Epidermal melanocyte (primary cell): ENCODE measurements around the gene TUBB.
"Not testable (repeated sequence)": the region's sequence is repeated elsewhere in the genome, so short reads cannot be mapped to it uniquely, and the experiment has no call there.

Source experiments
- DNase-seq: peaks from one replicate; pipeline ENCODE4 v3.0.0; 2011; ENCODE audit warnings: low spot score; ENCODE audit not compliant: insufficient read length

Gene TUBB

GRCh38 chr6:30759575-30760239 lies 39.6 kb downstream of the TUBB start:
- peak; percentile 64 for DNase-seq

DNA sequence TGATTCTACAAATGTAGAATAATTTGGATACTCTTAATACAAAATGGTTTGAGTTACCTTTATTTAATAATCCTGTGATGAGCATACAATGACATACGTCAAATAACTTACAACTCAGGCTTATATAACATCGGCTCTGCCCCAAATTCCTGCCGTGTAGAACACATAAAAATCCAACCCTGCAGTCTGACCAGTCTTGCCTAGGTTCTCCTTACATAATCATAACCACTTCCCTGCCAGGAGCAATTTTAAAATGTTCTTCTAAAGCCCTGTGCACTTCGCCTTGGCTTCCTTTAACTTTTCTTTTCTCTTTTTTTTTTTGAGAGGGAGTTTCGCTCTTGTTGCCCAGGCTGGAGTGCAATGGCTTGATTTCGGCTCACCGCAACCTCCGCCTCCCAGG lies 40.4 kb downstream of the TUBB start:
- DNase-seq, result no peak

DNA sequence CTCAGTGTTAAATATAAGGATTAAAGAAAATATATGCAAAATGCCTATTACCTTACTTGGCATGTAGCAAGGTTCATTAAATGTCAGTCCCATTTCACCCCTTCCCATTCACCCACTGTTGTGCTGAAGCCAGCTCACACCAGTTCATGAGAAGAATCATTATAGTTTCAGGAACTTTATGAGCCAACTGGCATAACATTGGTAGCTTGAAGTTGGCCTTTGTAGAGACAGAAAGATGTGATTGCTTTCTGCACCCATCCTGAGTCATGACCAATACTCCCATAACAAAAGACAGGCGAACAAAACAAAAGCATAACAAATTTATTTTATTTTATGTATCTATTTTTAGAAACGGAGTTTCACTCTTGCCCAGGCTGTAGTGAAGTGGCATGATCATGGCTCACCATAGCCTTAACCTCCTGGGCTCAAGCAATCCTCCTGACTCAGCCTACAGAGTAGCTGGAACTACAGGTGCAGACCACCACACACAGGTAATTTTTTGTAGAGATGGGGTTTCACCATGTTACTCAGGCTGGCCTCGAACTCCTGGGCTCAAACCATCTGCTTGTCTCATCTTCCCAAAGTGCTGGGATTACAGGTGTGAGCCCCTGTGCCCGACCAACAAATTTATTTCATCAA lies 41.8 kb downstream of the TUBB start:
- no peak for DNase-seq

- no peak for DNase-seq
Observed at GRCh38 chr6:30763155-30763617, 43.0 kb downstream of the TUBB start.

DNA sequence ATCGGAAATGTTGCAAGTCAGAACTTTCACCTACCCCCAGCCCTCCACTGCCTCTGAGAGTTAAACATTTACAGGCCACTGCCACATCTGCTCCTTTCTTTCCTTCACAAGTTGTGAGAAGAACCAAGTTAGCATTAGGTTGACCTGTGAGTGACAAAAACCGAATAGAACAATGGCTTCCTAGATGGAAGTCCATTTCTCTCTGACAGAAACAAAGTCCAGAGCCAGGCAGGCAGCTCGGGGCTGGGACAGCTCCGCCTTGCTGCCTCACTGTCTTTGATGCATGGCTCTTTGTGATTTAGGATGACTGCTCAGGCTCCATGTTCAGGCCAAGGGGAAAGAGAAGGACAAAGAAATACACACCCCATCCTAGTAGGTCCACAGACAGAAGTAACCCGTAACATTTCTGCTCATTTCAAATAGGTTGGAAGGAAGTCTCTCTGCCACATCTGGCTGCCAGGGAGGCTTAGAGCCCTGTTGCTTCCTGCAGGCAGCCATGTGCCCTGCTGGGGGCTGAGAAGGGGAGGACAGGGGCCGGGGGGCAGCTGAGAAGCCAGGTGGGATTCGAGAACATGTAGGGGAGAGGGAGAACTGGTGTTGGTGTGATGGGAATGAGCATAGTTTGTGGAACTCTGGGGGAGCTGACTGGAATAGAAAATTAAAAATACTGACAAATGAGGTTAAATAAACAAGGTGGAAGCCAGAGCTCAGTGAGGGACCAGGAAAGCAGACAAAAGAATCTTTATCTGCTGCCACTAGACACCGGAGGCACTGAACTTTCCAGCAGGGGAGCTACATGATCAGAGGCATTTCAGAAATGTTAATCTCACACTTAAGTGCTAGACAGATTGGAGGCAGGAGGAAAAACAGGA lies 43.7 kb downstream of the TUBB start:
- no peak for DNase-seq

DNA sequence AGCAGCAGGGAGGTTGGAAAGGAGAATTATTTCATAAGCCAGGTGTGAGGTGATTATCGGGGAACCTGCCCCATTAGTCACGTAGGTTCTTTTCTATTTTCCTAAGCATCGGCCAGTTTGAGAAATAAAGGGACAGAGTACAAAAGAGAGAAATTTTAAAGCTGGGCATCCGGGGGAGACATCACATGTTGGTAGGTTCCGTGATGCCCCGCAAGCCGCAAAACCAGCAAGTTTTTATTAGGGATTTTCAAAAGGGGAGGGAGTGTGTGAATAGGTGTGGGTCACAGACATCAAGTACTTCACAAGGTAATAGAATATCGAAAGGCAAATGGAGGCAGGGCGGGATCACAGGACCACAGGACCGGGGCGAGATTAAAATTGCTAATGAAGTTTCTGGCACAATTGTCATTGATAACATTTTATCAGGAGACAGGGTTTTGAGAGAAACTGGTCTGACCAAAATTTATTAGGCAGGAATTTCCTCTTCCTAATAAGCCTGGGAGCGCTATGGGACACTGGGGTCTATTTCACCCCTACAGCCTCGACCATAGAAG lies 44.4 kb downstream of the TUBB start:
- DNase-seq, result not testable (repeated sequence)

DNA sequence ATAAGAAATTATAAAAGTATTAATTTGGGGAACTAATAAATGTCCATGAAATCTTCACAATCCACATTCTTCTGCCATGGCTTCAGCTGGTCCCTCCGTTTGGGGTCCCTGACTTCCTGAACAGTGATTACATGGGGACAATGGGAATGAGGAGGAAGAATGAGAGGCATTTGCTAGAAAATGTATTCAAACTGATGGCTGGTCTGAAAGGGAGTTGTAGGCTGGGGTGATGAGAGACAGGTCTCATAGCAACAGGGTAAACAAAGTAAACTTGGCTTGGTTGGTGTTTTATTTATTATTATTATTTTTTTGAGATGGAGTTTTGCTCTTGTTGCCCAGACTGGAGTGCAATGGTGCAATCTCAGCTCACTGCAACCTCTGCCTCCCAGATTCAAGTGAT lies 45.3 kb downstream of the TUBB start:
- not testable (repeated sequence) for DNase-seq

GRCh38 chr6:30766461-30767157 lies 46.5 kb downstream of the TUBB start:
- DNase-seq, result no peak

GRCh38 chr6:30767158-30767943 lies 47.2 kb downstream of the TUBB start:
- no peak for DNase-seq

DNA sequence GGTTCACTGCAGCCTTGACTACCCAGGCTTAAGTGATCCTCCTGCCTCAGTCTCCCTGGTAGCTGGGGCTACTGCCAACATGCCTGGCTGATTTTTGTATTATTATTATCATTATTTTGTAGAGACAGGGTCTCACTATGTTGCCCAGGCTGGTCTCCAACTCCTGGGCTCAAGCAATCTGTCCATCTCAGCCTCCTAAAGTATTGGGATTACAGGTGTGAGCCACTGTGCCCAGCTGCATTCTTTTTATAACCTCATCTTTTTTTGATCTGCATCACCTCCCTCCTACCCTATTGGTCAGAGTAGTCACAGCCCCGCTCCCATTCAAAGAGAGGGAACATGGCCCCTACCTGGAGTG lies 47.8 kb downstream of the TUBB start:
- no peak for DNase-seq

- DNase-seq, result no peak
Observed at GRCh38 chr6:30768634-30769087, 48.5 kb downstream of the TUBB start.

DNA sequence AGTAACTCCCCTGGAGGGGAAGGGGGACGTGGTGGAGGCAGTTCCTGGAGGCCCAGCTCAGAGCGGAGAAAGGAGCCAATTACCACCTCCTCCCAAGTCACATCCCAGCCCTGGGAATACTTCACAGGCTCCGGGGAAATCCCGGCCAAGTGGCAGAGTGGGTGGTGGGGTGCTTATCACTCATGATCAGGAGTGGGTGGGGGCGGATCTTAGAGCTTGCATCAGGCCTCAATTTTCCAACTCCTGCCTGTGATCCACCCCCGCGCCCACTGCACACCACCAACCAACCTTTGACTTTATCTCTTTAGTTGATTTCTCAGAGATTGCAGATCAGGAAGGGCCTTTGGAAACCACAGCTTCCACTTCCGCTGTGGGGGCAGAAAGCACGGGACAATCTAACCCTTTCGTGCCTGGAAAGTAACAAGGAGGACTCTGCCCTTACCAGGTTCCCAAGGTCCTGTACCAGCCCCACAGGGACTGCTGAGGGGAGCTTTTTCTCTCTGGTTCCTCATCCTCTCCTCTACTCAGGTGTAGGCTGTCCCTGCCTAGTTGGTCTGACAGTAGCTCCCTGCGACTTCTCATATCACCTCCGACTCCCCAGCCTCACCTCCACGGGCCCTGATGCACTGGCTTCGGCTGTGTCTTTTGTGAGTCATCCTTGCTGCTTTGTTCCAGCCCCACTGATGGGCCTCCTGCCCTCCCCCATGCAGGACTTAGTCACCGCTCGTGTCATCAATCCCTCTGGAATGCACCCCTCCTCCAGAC lies 49.1 kb downstream of the TUBB start:
- DNase-seq, result peak; percentile 67

DNA sequence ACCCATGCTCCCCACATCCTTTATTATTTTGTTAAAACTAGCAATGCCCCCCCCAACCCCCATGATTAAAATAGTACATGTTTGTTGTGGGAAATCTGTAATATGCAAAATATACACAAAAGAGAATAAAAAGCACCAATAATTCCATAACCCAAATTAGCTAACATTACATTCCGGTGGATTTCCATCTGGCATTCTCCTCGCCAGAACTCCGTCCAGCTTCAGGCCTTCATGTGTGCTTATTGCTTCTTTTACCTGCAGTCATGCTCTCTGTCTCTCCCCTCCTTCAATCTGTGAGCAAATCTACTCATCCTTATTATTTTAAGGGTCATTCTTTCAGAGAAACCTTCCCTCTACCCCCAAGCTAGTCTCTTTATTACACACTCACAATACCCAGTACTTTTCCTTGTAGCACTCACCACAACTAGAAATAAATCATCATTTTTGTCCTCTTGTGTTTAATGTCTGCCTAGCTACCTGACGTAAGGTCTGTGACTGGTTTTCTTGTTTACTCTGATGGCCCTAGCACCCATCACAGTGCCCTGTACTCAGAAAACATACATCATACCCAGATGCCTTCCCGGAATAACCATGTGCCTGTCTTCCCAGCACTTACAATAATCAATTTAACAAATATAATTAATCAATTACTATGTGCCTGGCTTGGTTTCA lies 49.8 kb downstream of the TUBB start:
- DNase-seq, result no peak

DNA sequence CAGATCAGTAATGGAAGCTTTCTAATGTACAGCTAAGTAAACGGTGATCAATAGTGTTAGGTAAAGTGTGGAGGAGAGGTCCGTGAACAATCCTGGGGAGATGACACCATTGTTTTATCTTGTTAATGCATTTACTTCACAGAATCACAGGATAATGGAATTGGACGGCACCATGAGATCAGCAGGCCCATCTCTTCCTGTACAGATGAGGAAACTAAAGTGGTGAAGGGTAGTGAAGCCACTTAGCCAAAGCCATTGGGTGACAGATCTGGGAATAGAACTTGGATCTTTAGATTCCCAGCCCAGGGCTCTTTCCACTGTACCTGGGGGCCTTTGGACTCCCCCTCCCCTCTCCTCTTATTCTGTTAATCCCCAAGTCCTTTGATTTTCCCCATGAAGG lies 50.4 kb downstream of the TUBB start:
- no peak for DNase-seq

GRCh38 chr6:30774701-30775100 lies 54.5 kb downstream of the TUBB start:
- no peak for DNase-seq
